ENCODE measurements around the gene OR2J1.
"Not testable (repeated sequence)": the region's sequence is repeated elsewhere in the genome, so short reads cannot be mapped to it uniquely, and the experiment has no call there.

The OR2J1 gene

DNA sequence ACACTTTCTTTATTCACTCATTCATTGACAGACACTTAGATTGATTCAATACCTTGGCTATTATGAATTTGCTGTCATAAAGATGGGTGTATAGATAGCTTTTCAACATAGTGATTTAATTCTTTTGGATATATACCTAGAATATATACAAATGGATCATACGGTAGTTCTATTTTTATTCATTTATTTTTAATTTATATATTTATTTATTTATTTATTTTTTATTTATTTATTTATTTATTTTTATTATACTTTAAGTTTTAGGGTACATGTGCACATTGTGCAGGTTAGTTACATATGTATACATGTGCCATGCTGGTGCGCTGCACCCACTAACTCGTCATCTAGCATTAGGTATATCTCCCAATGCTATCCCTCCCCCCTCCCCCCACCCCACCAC is 15.7 kb downstream of the OR2J1 start:
- not testable (repeated sequence) for H3K9me3 ChIP-seq (ENCODE audit: control insufficient read depth in 1 of 2, low read length in 2 of 2); H3K4me3 ChIP-seq (ENCODE audit: low read depth in 1 of 2, low read length in 2 of 2); H3K27ac ChIP-seq (ENCODE audit: low read length); H3K27me3 ChIP-seq (ENCODE audit: low read depth, low read length); H3K4me1 ChIP-seq (ENCODE audit: control insufficient read depth in 1 of 2, insufficient read depth in 2 of 2, low read length in 2 of 2); H3K36me3 ChIP-seq (ENCODE audit: control insufficient read depth in 1 of 2, insufficient read depth in 2 of 2, low read length in 2 of 2)

DNA sequence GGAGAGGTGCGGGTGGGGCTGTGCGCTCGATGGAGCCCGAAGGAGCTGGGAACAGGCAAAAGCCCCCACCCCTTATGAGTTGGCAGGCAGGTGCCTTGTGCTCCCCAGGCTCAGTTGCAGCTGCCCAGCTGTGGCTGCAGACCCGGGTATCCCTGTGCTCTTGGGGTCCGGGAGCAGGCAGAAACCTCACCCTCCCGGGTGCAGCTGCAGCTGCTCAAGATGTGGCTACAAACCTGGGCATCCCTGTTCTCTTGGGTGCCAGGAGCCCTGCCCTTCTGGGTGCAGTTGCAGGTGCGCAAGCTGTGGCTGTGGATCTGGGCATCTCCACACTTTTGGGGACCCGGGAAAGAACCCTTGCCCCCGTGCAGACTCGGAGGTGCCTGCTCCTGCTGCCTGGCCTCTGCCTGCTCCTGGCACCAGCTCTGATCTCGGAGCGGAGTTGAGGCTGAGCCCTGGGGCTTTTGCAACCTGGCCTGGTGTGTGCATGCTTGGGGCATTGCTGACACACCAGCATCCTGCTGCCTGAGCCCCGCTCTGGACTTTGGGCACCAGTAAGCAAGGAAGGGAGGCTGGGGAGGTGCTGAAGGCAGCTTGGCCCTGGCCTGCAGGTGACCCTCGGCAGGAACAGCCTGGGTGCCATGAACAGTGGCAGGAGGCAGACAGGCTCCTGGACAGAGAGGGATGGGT is 30.2 kb downstream of the OR2J1 start:
- Histone ChIP-seq H3K27me3 (ENCODE audit: low read depth, low read length) (no peaks in the 10 kb centered on the region), H3K9me3 (ENCODE audit: control insufficient read depth in 1 of 2, low read length in 2 of 2) (no peaks in the 10 kb centered on the region), H3K4me3 (ENCODE audit: low read depth in 1 of 2, low read length in 2 of 2) (no peak overlapping the region), H3K4me1 (ENCODE audit: control insufficient read depth in 1 of 2, insufficient read depth in 2 of 2, low read length in 2 of 2) (no peaks in the 10 kb centered on the region), H3K27ac (ENCODE audit: low read length) (no peak overlapping the region), H3K36me3 (ENCODE audit: control insufficient read depth in 1 of 2, insufficient read depth in 2 of 2, low read length in 2 of 2) (no peaks in the 10 kb centered on the region)

DNA sequence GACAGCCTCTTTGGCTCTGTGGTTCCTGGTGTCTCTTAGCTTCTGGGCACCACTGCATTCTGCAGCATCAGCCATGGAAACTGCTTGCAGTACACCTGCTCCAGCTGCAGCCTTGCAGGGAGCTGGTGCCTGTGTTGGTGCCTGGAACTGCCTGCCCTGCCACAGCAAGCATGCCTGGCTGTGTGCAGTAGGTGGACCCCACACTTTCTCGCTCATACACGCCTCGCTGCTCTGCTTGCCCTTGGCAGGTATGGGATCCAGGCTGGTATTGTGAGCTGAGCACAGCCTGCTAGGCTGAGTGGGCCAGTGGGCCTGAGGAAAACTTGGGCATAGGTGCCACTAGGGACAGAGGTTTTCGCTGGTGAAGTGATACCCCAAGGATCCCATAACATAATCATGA is 31.4 kb downstream of the OR2J1 start:
- H3K27me3 ChIP-seq (ENCODE audit: low read depth, low read length), result no peaks in the 10 kb centered on the region
- no peaks in the 10 kb centered on the region for H3K9me3 ChIP-seq (ENCODE audit: control insufficient read depth in 1 of 2, low read length in 2 of 2)
- H3K4me3 ChIP-seq (ENCODE audit: low read depth in 1 of 2, low read length in 2 of 2), result no peak overlapping the region
- no peaks in the 10 kb centered on the region for H3K36me3 ChIP-seq (ENCODE audit: control insufficient read depth in 1 of 2, insufficient read depth in 2 of 2, low read length in 2 of 2)
- H3K4me1 ChIP-seq (ENCODE audit: control insufficient read depth in 1 of 2, insufficient read depth in 2 of 2, low read length in 2 of 2), result no peaks in the 10 kb centered on the region
- no peak overlapping the region for H3K27ac ChIP-seq (ENCODE audit: low read length)

DNA sequence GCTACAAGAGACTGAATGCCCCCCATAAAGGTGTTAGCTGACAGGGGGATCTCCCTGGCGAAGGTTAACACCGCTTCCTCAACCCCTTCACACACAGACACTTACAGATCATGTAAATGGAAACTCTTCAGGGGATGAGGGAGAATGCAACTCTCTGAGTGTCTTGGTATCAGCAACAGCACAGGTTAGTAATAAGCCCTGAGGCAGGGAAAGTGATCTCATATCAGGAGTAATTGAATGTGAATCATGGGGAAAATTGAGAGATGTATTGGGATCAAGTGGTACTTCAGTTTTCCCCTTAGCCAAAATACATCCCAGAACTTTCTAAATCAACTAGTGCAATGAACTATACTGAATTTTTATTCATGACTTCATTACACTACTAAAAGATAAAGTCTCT is 32.4 kb downstream of the OR2J1 start:
- no peaks in the 10 kb centered on the region for H3K9me3 ChIP-seq (ENCODE audit: control insufficient read depth in 1 of 2, low read length in 2 of 2)
- H3K4me3 ChIP-seq (ENCODE audit: low read depth in 1 of 2, low read length in 2 of 2), result no peak overlapping the region
- H3K27ac ChIP-seq (ENCODE audit: low read length), result no peak overlapping the region
- no peaks in the 10 kb centered on the region for H3K4me1 ChIP-seq (ENCODE audit: control insufficient read depth in 1 of 2, insufficient read depth in 2 of 2, low read length in 2 of 2)
- H3K27me3 ChIP-seq (ENCODE audit: low read depth, low read length), result no peaks in the 10 kb centered on the region
- H3K36me3 ChIP-seq (ENCODE audit: control insufficient read depth in 1 of 2, insufficient read depth in 2 of 2, low read length in 2 of 2), result no peaks in the 10 kb centered on the region

DNA sequence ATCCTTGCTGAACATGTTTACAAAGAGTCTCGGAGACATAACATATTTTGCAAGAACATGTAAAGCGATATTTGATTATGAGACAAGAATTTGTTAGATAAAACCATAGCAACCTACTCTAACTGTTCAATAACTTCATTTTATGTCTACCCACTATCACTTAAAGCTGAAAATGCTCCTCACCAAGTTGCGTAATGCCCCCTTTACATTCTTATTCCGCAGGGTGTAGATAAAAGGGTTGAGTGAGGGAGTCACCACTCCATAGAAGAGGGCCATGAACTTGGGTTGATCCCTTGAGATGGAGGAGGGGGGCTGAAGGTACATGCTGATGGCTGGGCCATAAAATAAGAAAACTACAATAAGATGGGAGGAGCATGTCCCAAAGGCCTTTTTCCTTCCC is 38.4 kb downstream of the OR2J1 start:
- Histone ChIP-seq H3K27me3 (ENCODE audit: low read depth, low read length) (no peaks in the 10 kb centered on the region), H3K4me1 (ENCODE audit: control insufficient read depth in 1 of 2, insufficient read depth in 2 of 2, low read length in 2 of 2) (no peaks in the 10 kb centered on the region), H3K27ac (ENCODE audit: low read length) (no peak overlapping the region), H3K4me3 (ENCODE audit: low read depth in 1 of 2, low read length in 2 of 2) (no peak overlapping the region), H3K9me3 (ENCODE audit: control insufficient read depth in 1 of 2, low read length in 2 of 2) (no peaks in the 10 kb centered on the region), H3K36me3 (ENCODE audit: control insufficient read depth in 1 of 2, insufficient read depth in 2 of 2, low read length in 2 of 2) (no peaks in the 10 kb centered on the region)

DNA sequence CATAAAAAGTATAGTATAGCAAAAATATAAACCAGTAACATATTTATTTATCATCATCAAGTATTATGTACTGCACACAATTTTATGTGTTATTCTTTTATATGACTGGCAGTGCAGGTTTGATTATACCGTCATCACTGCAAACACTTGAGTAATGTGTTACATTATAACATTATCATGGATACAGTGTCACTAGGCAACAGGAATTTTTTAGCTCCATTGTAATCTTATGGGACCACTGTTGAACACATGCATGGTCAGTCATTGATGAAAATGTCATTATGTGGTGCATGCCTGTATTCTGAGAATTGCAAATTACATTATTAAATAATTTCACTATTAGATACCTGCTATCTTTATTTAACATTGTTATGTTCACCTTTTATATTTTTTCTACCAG is 42.3 kb downstream of the OR2J1 start:
- Histone ChIP-seq H3K9me3 (ENCODE audit: control insufficient read depth in 1 of 2, low read length in 2 of 2) (no peaks in the 10 kb centered on the region), H3K4me1 (ENCODE audit: control insufficient read depth in 1 of 2, insufficient read depth in 2 of 2, low read length in 2 of 2) (no peaks in the 10 kb centered on the region), H3K36me3 (ENCODE audit: control insufficient read depth in 1 of 2, insufficient read depth in 2 of 2, low read length in 2 of 2) (no peaks in the 10 kb centered on the region), H3K27ac (ENCODE audit: low read length) (no peak overlapping the region), H3K27me3 (ENCODE audit: low read depth, low read length) (no peaks in the 10 kb centered on the region), H3K4me3 (ENCODE audit: low read depth in 1 of 2, low read length in 2 of 2) (no peak overlapping the region)

DNA sequence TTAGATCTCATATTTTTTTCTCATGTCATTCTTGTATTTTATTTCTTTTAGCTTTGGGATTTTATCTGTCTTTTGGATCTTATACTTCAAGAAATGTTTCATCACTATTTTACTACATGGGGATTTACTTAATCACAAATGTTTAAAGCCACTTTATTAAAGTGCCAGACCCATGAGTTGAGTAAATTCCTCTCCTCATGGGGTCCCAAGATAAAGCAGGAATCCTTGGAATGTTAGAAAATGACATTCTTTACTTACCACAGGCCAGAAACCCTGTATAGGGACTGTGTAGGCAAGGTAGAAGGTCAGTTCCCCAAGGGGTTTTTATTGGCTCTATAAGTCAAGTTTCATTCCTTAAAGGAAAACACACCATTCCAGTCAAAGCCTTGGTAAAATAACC is 43.0 kb downstream of the OR2J1 start:
- Histone ChIP-seq H3K27ac (ENCODE audit: low read length) (no peak overlapping the region), H3K4me1 (ENCODE audit: control insufficient read depth in 1 of 2, insufficient read depth in 2 of 2, low read length in 2 of 2) (no peaks in the 10 kb centered on the region), H3K9me3 (ENCODE audit: control insufficient read depth in 1 of 2, low read length in 2 of 2) (no peaks in the 10 kb centered on the region), H3K36me3 (ENCODE audit: control insufficient read depth in 1 of 2, insufficient read depth in 2 of 2, low read length in 2 of 2) (no peaks in the 10 kb centered on the region), H3K4me3 (ENCODE audit: low read depth in 1 of 2, low read length in 2 of 2) (no peak overlapping the region), H3K27me3 (ENCODE audit: low read depth, low read length) (no peaks in the 10 kb centered on the region)

DNA sequence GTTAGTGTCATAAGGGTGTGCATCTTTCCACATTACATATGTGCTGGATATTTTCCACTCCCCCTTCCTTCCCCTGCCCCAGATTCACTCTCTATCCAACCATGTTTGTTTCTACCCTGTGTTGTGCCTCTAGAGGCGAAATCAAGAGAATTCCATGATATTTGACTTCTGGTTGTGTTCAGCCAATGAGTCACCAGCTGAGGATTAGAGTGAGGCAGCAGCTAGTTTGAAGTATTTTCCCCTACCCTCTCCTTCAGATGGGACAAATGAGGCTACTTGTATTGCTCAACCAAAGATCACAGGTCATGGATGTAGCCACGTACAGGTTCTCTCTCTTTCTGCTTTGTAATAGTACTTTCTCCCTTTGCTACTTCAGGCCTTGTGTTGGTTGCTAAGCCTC is 46.9 kb downstream of the OR2J1 start:
- Histone ChIP-seq H3K9me3 (ENCODE audit: control insufficient read depth in 1 of 2, low read length in 2 of 2) (no peaks in the 10 kb centered on the region), H3K4me1 (ENCODE audit: control insufficient read depth in 1 of 2, insufficient read depth in 2 of 2, low read length in 2 of 2) (no peaks in the 10 kb centered on the region), H3K4me3 (ENCODE audit: low read depth in 1 of 2, low read length in 2 of 2) (no peak overlapping the region), H3K27ac (ENCODE audit: low read length) (no peak overlapping the region), H3K36me3 (ENCODE audit: control insufficient read depth in 1 of 2, insufficient read depth in 2 of 2, low read length in 2 of 2) (no peaks in the 10 kb centered on the region), H3K27me3 (ENCODE audit: low read depth, low read length) (no peaks in the 10 kb centered on the region)

DNA sequence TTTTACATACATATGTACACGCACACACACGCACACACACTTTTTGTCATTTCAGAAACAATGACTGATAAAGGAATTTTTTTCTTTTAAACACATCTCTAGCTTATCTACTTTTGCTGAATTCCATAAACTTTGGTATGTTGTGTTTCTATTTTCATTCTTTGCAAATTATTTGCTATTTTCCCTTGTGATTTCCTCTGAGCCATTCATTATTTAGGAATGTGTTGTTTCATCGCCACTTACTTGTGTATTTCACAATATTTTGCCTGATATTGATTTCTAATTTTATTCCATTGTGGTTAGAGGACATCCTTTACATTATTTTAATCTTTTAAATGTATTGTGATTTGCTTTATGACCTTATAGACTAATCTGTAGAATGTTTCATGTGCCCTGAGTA is 47.8 kb downstream of the OR2J1 start:
- Histone ChIP-seq H3K4me1 (ENCODE audit: control insufficient read depth in 1 of 2, insufficient read depth in 2 of 2, low read length in 2 of 2) (no peaks in the 10 kb centered on the region), H3K27me3 (ENCODE audit: low read depth, low read length) (no peaks in the 10 kb centered on the region), H3K36me3 (ENCODE audit: control insufficient read depth in 1 of 2, insufficient read depth in 2 of 2, low read length in 2 of 2) (no peaks in the 10 kb centered on the region), H3K27ac (ENCODE audit: low read length) (no peak overlapping the region), H3K4me3 (ENCODE audit: low read depth in 1 of 2, low read length in 2 of 2) (no peak overlapping the region), H3K9me3 (ENCODE audit: control insufficient read depth in 1 of 2, low read length in 2 of 2) (no peaks in the 10 kb centered on the region)

DNA sequence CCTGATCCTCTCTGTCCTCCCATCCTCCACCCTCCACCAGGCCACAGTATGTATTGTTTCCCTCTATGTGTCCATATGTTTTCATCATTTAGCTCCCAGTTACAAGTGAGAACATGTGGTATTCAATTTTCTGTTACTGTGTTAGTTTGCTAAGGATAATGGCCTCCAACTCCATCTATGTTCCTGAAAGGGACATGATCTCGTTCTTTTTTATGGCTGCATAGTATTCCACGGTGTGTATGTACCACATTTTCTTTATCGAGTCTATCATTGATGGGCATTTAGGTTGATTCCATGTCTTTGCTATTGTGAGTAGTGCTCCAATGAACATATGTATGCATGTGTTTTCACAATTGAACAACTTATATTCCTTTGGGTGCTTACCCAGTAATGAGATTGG is 50.2 kb downstream of the OR2J1 start:
- H3K4me3 ChIP-seq (ENCODE audit: low read depth in 1 of 2, low read length in 2 of 2); H3K4me1 ChIP-seq (ENCODE audit: control insufficient read depth in 1 of 2, insufficient read depth in 2 of 2, low read length in 2 of 2); H3K27me3 ChIP-seq (ENCODE audit: low read depth, low read length); H3K9me3 ChIP-seq (ENCODE audit: control insufficient read depth in 1 of 2, low read length in 2 of 2); H3K27ac ChIP-seq (ENCODE audit: low read length); H3K36me3 ChIP-seq (ENCODE audit: control insufficient read depth in 1 of 2, insufficient read depth in 2 of 2, low read length in 2 of 2): not testable (repeated sequence)

Data from muscle layer of duodenum (tissue), 2 donors.